HUES64 (cell line): ENCODE results near the gene BCL2A1. TPM values are rescaled to one million over a fixed set of nuclear protein-coding genes. Genes with fewer than 3 reads are reported as not detected.
"Not testable (repeated sequence)": the region's sequence is repeated elsewhere in the genome, so short reads cannot be mapped to it uniquely, and the experiment has no call there.

Experiments
- H3K27ac ChIP-seq: 2 replicates; pipeline ENCODE4 v1.7.0; 2013; ENCODE audit warnings: low read depth, low read length, inconsistent platforms
- H3K27me3 ChIP-seq: 2 replicates; pipeline ENCODE4 v1.6.1; 2013; ENCODE audit warnings: mild to moderate bottlenecking, low read length; ENCODE audit not compliant: insufficient read depth
- H3K36me3 ChIP-seq: 2 replicates; pipeline ENCODE4 v1.6.1; 2013; ENCODE audit warnings: mild to moderate bottlenecking, low read length; ENCODE audit not compliant: insufficient read depth
- H3K4me1 ChIP-seq: 2 replicates; pipeline ENCODE4 v1.6.1; 2013; ENCODE audit warnings: mild to moderate bottlenecking, low read length, moderate library complexity; ENCODE audit not compliant: insufficient read depth
- H3K4me3 ChIP-seq: 2 replicates; pipeline ENCODE4 v1.5.1; 2013; ENCODE audit warnings: mild to moderate bottlenecking, low read length, moderate library complexity
- H3K9ac ChIP-seq: 2 replicates; pipeline ENCODE4 v1.6.1; 2013; ENCODE audit warnings: mild to moderate bottlenecking, low read depth, low read length
- H3K9me3 ChIP-seq: 2 replicates; pipeline ENCODE4 v1.6.1; 2013; ENCODE audit warnings: low read depth, low read length; ENCODE audit not compliant: insufficient read depth
- WGBS: fragments of 150-250, 120-280 bp; methylation state at CpG from one replicate; pipeline ENCODE4 v1.1.7; 2013; ENCODE audit warnings: missing lambda C conversion rate; 5-methylcytosine and 5-hydroxymethylcytosine counted together
- polyA plus RNA-seq, 2 experiments: library from polyadenylated mRNA; stranded (reverse); fragments of 50-300 nt; gene quantifications; one replicate each; pipeline ENCODE4 v1.2.3, GENCODE V29; 2013

BCL2A1 gene
- polyA plus RNA-seq (2013, experiment 1 of 2) = not detected
- not detected for polyA plus RNA-seq (2013, experiment 2 of 2)

DNA sequence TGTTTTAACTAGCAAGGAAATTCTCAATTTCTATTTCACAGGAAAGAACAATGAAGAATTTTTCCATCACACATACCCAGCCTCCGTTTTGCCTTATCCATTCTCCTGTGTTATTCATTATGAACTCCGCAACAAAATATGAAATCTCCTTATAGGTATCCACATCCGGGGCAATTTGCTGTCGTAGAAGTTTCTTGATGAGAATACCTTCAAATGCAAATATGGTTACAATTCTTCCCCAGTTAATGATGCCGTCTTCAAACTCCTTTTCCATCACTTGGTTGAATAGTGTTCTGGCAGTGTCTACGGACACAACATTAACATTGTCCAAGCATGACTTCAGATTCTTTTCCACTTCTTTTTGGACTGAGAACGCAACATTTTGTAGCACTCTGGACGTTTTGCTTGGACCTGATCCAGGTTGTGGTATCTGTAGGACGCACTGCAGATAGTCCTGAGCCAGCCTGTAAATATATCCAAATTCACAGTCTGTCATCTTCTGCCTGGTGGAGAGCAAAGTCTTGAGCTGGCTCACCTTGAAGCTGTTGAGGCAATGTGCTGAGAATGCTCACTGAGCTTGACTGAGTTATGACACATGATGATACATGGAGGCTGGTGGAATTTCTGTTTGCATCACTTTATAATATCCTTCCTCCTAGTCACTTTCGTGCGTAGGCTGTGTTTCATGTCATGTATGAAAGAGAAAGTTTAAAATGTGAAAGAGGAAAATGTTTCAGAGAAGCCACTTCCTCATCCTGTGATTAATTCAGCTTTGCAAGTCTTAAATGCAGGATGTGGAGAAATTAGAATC is at the start of gene BCL2A1:
Gene BCL2A1 (minus strand): TSS at position 573 of the 811 bp plus-strand sequence. CDS start 77 bp downstream, at position 496.
- Histone ChIP-seq H3K4me3 (no peak within 1 kb of the TSS), H3K9ac (no peak within 1 kb of the TSS)
- WGBS = 91% methylated on average over 10 of the region's 11 CpGs

DNA sequence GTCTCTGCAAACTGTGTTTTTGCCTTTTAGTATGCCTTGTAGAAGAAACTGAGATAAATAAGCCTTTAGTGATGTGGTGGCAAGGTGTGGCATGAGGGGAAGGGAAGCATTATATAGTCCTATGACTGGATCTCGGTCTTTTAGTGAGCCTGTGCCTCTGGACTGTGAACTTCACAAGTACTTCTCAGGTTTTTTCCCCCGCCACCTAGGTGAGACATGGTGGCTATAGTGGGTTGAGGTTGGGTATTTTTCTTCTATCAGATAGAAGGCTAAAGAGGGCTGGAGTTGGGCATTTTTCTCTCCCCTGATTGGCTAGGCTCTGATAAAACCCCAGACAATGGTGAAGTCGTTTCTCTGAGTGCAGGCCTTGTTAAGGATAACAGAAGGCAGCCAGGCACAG is 49.7 kb upstream of the BCL2A1 start:
- no peak overlapping the region for H3K27ac ChIP-seq
- H3K4me1 ChIP-seq = no peaks in the 10 kb centered on the region
- no peak overlapping the region for H3K9ac ChIP-seq
- no peaks in the 10 kb centered on the region for H3K36me3 ChIP-seq
- H3K9me3 ChIP-seq = no peaks in the 10 kb centered on the region
- whole genome bisulfite sequencing = 93% methylated on average over 3 of the region's 3 CpGs
- H3K27me3 ChIP-seq = no peaks in the 10 kb centered on the region
- no peak overlapping the region for H3K4me3 ChIP-seq

More for the DNA sequence above, at the start of gene BCL2A1:
- no peaks in the 10 kb centered on the region for H3K4me1 ChIP-seq
- no peaks in the 10 kb centered on the region for H3K27me3 ChIP-seq
- no peaks in the 10 kb centered on the region for H3K9me3 ChIP-seq
- H3K27ac ChIP-seq = no peak within 1 kb of the TSS
- no peaks in the 10 kb centered on the region for H3K36me3 ChIP-seq

DNA sequence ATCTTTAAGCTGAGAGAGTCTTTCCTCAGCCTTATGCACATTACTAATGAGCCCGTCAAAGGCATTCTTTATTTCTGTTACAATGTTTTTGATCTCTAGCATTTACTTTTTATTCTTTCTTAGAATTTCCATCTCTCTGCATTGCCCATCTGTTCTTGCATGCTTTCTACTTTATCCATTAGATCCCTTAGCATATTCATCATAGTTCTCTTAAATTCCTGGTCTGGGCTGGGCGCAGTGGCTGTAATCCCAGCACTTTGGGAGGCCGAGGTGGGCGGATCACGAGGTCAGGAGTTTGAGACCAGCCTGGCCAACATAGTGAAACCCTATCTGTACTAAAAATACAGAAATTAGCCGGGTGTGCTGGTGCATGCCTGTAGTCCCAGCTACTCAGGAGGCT is 49.2 kb upstream of the BCL2A1 start:
- 92% methylated on average over 6 of the region's 6 CpGs for WGBS
- H3K9me3 ChIP-seq, H3K4me1 ChIP-seq, H3K9ac ChIP-seq, H3K27ac ChIP-seq, H3K4me3 ChIP-seq, H3K27me3 ChIP-seq, H3K36me3 ChIP-seq: not testable (repeated sequence)

DNA sequence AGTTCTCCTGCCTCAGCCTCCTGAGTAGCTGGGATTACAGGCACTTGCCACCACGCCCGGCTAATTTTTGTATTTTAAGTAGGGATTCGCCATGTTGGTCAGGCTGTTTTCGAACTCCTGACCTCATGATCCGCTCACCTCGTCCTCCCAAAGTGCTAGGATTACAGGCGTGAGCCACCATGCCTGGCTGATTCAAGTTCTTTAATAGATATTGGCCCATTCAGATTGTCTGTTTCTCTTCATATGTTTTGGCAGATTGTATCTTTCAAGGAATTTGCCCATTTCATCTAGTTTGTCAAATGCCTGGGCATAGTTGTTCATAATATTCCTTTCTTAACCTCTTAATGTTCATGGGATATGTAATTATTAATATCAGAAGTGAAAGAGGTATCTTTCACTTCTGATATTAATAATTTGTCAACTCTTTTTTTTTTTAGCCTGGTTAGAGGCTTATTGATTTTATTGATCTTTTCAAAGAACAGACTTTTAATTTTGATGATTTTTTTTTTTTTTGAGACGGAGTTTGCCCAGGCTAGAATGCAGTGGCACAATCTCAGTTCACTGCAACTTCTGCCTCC is 48.3 kb upstream of the BCL2A1 start:
- Histone ChIP-seq H3K4me3 (no peak overlapping the region), H3K4me1 (no peaks in the 10 kb centered on the region), H3K27ac (no peak overlapping the region), H3K36me3 (no peaks in the 10 kb centered on the region), H3K9ac (no peak overlapping the region), H3K27me3 (no peaks in the 10 kb centered on the region), H3K9me3 (no peaks in the 10 kb centered on the region)
- WGBS = 97% methylated on average over 8 of the region's 8 CpGs

DNA sequence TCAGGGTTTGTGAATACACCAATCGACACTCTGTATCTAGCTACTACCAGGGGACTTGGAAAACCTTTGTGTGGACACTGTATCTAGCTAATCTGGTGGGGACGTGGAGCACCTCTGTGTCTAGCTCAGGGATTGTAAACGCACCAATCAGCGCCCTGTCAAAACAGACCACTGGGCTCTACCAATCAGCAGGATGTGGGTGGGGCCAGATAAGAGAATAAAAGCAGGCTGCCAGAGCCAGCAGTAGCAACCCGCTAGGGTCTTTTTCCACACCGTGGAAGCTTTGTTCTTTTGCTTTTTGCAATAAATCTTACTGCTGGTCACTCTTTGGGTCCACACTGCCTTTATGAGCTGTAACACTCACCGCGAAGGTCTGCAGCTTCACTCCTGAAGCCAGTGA is 46.1 kb upstream of the BCL2A1 start:
- not testable (repeated sequence) for H3K27me3 ChIP-seq, H3K9ac ChIP-seq, H3K36me3 ChIP-seq, H3K9me3 ChIP-seq, H3K4me3 ChIP-seq, H3K27ac ChIP-seq, H3K4me1 ChIP-seq
- 93% methylated on average over 8 of the region's 8 CpGs for WGBS

DNA sequence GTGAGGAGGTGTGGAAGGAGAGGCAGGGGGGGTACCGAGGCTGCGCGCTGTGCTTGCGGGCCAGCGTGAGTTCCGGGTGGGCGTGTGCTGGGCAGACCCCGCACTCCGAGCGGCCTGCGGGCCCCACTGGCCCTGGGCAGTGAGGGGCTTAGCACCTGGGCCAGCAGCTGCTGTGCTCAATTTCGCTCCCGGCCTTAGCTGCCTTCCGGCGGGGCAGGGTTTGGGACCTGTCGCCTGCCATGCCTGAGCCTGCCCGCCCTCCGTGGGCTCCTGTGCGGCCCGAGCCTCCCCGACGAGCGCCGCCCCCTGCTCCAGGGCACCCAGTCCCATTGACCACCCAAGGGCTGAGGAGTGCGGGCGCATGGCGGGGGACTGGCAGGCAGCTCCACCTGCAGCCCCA is 45.5 kb upstream of the BCL2A1 start:
- not testable (repeated sequence) for H3K9me3 ChIP-seq, H3K4me1 ChIP-seq
- WGBS = 95% methylated on average over 27 of the region's 27 CpGs

DNA sequence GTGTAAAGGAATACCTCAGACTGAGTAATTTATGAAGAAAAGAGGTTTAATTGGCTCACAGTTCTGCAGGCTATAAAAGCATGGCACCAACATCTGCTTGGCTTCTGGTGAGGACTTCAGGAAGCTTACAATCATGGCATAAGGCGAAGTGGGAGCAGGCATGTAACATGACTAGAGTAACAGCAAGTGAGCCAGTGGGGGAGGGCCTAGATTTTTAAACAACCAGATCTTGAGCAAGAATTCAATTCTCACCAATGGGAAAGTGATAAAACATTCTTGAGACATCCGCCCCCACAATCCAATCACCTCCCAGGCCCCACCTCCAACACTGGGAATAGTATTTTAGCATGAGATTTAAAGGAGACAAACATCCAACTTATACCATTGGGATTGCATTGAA is 44.2 kb upstream of the BCL2A1 start:
- no peak overlapping the region for H3K27ac ChIP-seq
- no peaks in the 10 kb centered on the region for H3K36me3 ChIP-seq
- H3K4me1 ChIP-seq = no peaks in the 10 kb centered on the region
- 89% methylated on average over 1 of the region's 2 CpGs for WGBS
- no peak overlapping the region for H3K9ac ChIP-seq
- H3K4me3 ChIP-seq = no peak overlapping the region
- H3K9me3 ChIP-seq = no peaks in the 10 kb centered on the region
- H3K27me3 ChIP-seq = no peaks in the 10 kb centered on the region

More for the DNA sequence above, 45.5 kb upstream of the BCL2A1 start:
- H3K27ac ChIP-seq, H3K9ac ChIP-seq, H3K36me3 ChIP-seq, H3K4me3 ChIP-seq, H3K27me3 ChIP-seq: not testable (repeated sequence)

DNA sequence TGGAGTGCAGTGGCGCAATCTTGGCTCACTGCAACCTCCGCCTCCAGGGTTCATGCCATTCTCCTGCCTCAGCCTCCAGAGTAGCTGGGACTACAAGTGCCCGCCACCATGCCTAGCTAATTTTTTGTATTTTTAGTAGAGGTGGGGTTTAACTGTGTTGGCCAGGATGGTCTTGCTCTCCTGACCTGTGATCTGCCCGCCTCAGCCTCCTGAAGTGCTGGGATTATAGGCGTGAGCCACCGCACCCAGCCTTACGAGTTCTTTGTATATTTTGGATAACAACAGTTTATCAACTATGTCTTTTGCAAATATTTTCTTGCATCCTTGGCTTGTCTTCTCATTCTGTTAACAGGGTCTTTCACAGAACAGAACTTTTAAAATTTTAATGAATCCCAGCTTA is 43.2 kb upstream of the BCL2A1 start:
- H3K36me3 ChIP-seq, H3K27ac ChIP-seq, H3K4me1 ChIP-seq, H3K9ac ChIP-seq, H3K27me3 ChIP-seq, H3K4me3 ChIP-seq, H3K9me3 ChIP-seq: not testable (repeated sequence)
- WGBS = 99% methylated on average over 7 of the region's 7 CpGs

DNA sequence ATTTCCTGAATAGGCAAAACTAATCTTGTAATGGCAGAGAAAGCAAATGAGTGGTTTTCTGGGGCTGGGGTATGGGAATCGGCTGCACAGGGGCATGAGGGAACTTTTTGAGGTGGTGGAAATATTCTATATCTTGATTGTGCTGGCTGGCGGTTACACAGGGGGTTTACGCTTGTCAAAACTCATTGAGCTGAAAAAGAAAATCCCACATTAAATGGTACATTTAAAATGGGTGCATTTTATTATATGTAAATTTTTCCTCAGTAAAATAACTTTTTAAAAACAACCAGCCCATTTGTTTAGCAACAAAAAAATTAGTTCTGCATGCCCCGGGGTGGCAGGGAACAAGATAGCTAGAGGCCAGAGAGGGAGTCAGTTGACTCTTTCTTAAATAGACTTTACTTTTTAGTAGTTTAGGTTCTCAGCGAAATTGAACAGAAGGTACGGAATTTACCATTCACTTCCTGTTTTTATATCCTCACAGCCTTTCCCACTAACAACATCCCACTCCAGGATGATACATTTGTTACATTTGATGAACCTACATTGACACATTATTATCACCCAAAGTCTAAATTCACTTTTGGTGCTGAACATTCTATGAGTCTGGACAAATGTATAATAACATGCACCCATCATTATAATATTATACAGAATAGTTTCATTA is 41.2 kb upstream of the BCL2A1 start:
- no peaks in the 10 kb centered on the region for H3K27me3 ChIP-seq
- no peaks in the 10 kb centered on the region for H3K36me3 ChIP-seq
- no peak overlapping the region for H3K4me3 ChIP-seq
- 93% methylated on average over 3 of the region's 6 CpGs for WGBS
- no peaks in the 10 kb centered on the region for H3K9me3 ChIP-seq
- no peak overlapping the region for H3K9ac ChIP-seq
- H3K27ac ChIP-seq = no peak overlapping the region
- H3K4me1 ChIP-seq = no peaks in the 10 kb centered on the region

DNA sequence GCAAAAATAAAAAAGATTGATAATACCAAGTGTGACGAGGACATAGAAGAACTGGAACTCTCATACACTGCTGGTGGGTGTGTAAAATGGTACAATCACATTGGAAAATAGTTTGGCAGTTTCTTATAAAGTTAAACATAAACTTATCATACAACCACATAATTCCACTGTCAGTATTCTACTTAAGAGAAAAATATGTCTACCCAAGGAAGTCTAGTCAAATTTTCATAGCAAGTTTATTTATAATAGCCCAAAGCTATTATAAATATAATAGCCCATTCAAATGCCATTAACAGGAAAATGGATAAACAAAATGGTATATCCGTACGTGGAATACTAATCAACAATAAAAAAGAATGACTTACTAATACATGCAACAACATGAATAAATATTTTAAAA is 40.6 kb upstream of the BCL2A1 start:
- Histone ChIP-seq H3K27ac (no peak overlapping the region), H3K4me3 (no peak overlapping the region), H3K9me3 (no peaks in the 10 kb centered on the region), H3K9ac (no peak overlapping the region), H3K27me3 (no peaks in the 10 kb centered on the region), H3K36me3 (no peaks in the 10 kb centered on the region), H3K4me1 (no peaks in the 10 kb centered on the region)
- 100% methylated on average over 1 of the region's 3 CpGs for WGBS

DNA sequence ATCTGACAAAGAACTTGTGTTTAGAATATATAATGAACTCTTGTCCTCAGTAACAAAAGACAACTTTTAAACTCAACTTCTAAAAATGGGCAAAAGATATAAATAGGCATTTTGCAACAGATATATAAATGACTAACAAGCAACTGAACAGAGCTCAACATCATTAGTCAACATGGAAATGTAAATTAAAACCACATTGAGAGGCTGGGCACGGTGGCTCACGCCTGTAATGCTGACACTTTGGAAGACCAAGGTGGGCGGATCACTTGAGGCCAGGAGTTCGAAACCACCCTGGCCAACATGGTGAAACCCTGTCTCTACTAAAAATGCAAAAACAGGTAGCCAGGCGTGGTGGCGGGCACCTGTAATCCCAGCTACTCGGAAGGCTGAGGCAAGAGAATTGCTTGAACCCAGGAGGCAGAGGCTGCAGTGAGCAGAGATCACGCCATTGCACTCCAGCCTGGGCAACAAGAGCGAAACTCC is 40.1 kb upstream of the BCL2A1 start:
- 92% methylated on average over 9 of the region's 9 CpGs for WGBS
- H3K9ac ChIP-seq, H3K27ac ChIP-seq, H3K9me3 ChIP-seq, H3K36me3 ChIP-seq, H3K4me3 ChIP-seq, H3K4me1 ChIP-seq, H3K27me3 ChIP-seq: not testable (repeated sequence)
